ENCODE measurements around the gene INHBC. TPM values are rescaled to one million over a fixed set of nuclear protein-coding genes. Genes with fewer than 3 reads are reported as not detected.

Gene INHBC
- total and polyA plus RNA-seq, 10 donors: 0.19 TPM; not detected in 9

DNA sequence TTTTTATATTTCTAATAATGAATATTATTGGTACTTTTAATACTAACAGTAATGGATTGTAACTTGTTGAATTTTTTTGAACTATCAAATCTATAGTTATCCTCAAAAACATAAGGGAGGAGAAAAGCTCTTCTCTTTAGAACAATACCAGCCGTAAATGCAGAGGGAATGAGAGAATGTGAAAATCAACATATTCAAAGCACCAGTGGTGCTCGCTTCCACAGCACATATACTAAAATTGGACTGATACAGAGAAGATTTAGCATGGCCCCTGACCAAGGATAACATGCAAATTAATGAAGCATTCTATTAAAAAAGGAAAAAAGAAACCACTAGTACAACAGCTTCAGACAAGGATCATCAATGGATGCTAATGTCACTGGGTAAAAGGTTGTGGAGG, 19.5 kb upstream of the INHBC start:
- Histone ChIP-seq H3K36me3 (peaks cover 0 to 27% (median 0%) of the 10 kb centered on the region in 6 donors), H3K27ac (no peak overlapping the region), H3K9me3 (no peaks in the 10 kb centered on the region), H3K4me1 (peaks cover 0 to 58% (median 14%) of the 10 kb centered on the region in 6 donors), H3K27me3 (replicated peaks in 1 of 7) (no peaks in the 10 kb centered on the region), H3K4me3 (no peak overlapping the region)
- no peak for DNase-seq
- TF ChIP-seq POLR2A (IDR thresholded peaks at IDR 0.05) (no peak), POLR2AphosphoS5 (IDR thresholded peaks at IDR 0.05) (no peak)
- TF ChIP-seq, protein P1, sequence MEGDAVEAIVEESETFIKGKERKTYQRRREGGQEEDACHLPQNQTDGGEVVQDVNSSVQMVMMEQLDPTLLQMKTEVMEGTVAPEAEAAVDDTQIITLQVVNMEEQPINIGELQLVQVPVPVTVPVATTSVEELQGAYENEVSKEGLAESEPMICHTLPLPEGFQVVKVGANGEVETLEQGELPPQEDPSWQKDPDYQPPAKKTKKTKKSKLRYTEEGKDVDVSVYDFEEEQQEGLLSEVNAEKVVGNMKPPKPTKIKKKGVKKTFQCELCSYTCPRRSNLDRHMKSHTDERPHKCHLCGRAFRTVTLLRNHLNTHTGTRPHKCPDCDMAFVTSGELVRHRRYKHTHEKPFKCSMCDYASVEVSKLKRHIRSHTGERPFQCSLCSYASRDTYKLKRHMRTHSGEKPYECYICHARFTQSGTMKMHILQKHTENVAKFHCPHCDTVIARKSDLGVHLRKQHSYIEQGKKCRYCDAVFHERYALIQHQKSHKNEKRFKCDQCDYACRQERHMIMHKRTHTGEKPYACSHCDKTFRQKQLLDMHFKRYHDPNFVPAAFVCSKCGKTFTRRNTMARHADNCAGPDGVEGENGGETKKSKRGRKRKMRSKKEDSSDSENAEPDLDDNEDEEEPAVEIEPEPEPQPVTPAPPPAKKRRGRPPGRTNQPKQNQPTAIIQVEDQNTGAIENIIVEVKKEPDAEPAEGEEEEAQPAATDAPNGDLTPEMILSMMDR (IDR thresholded peaks at IDR 0.05 in 8 of 11, conservative IDR thresholded peaks at IDR 0.05 in 3 of 11): no peak
- intact Hi-C loops (cut with DNase I; ENCODE audit: low total_unique reads): no loop called here
- 86 to 97% (median 94%) methylated on average over 2 of the region's 2 CpGs for WGBS, 5 donors

DNA sequence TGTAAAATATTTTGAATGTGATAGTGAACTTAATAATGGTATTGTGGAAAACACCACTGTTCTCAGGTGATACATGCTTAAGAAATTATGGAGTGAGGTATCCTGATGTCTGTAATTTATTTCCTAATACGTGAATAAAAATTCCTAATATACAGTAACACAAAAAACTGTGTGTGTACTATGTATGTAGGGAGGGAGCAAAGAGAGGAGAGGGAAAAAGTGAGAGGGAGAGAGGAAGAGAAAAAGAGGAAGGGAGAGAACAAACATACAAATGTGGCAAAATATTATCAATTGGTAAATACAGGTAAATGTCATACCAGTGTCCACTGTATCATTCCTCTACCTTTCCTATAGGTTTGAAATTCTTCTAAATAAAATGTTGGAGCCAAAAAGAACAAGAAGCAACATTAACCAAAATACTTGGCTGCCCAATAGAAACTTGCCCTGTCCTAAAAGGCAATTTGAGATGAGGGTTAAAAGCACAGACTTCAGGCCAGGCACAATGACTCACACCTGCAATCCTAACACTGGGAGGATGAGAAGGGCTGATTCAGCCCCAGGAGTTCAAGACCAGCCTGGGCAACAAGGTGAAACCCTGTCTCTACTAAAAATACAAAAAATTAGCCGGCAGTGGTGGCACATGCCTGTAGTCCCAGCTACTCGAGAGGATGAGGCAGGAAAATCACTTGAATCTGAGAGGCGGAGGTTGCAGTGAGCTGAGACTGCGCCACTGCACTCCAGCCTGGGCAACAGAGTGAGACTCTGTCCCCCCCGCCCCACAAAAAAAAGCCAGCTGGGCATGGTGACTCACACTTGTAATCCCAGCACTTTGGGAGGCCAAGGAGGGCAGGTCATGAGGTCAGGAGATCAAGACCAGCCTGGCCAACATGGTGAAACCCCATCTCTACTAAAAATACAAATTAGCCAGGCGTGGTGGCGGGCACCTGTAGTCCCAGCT, 18.3 kb upstream of the INHBC start:
- H3K27me3 ChIP-seq (replicated peaks in 1 of 7): no peaks in the 10 kb centered on the region
- TF ChIP-seq POLR2A (IDR thresholded peaks at IDR 0.05) (no peak), POLR2AphosphoS5 (IDR thresholded peaks at IDR 0.05) (no peak)
- TF ChIP-seq, protein P1 (IDR thresholded peaks at IDR 0.05 in 8 of 11, conservative IDR thresholded peaks at IDR 0.05 in 3 of 11): no peak
- intact Hi-C loops (cut with DNase I; ENCODE audit: low total_unique reads): no loop called here
- WGBS, 5 donors: 88 to 98% (median 90%) methylated on average over 8 of the region's 8 CpGs
- H3K9me3 ChIP-seq: no peaks in the 10 kb centered on the region
- peaks cover 0 to 36% (median under 1%) of the 10 kb centered on the region in 6 donors for H3K36me3 ChIP-seq
- no peak for DNase-seq
- H3K4me3 ChIP-seq: no peak overlapping the region
- no peak overlapping the region for H3K27ac ChIP-seq
- peaks cover 0 to 51% (median 14%) of the 10 kb centered on the region in 6 donors for H3K4me1 ChIP-seq

DNA sequence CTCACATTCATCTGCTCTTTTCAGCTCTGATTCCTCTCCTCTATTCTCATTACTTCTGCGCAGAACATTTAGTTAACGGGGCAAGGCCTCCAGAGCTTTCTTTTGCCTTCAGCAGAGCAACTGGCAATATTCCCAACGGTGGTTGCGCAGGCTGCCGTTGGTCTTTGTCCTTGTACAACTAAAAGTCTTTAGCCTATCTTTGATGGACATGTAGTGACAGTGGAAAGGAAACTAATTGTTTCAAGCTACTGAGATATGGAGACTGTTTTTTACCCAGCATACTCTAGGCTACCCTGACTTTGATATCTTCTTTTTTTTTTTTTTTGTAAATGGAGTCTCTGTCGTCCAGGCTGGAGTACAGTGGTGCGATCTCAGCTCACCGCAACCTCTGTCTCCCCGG, 16.3 kb upstream of the INHBC start:
- H3K4me1 ChIP-seq: peaks cover 0 to 47% (median 14%) of the 10 kb centered on the region in 6 donors
- H3K4me3 ChIP-seq: no peak overlapping the region
- peaks cover 0 to 42% (median 10%) of the 10 kb centered on the region in 6 donors for H3K36me3 ChIP-seq
- H3K27ac ChIP-seq: no peak overlapping the region
- intact Hi-C loops (cut with DNase I; ENCODE audit: low total_unique reads): no loop called here
- H3K9me3 ChIP-seq: no peaks in the 10 kb centered on the region
- 81 to 91% (median 85%) methylated on average over 9 of the region's 9 CpGs for WGBS, 5 donors
- TF ChIP-seq, protein P1 (IDR thresholded peaks at IDR 0.05 in 8 of 11, conservative IDR thresholded peaks at IDR 0.05 in 3 of 11): no peak
- TF ChIP-seq POLR2AphosphoS5 (IDR thresholded peaks at IDR 0.05): no peak
- no peak for TF ChIP-seq POLR2A (IDR thresholded peaks at IDR 0.05)
- no peaks in the 10 kb centered on the region for H3K27me3 ChIP-seq (replicated peaks in 1 of 7)
- DNase-seq: no peak

DNA sequence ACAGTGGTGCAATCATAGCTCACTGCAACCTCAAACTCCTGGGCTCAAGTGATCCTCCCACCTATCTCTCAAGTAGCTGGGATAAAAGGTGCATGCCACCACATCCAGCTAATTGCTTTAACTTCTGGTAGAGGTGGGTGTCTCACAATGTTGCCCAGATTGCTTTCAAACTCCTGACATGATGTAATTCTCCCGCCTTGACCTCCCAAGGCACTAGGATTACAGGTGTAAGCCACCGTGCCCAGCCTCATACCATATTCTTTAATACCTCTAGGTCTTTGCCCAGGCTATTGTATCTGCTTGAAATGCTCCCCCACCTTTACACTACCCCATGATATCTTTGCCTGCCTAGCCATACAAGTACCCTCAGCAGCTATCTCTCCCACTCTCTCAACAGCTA, 15.1 kb upstream of the INHBC start:
- Histone ChIP-seq H3K4me3 (no peak overlapping the region), H3K27ac (no peak overlapping the region), H3K27me3 (replicated peaks in 1 of 7) (no peaks in the 10 kb centered on the region), H3K9me3 (no peaks in the 10 kb centered on the region), H3K36me3 (peaks cover 0 to 53% (median 12%) of the 10 kb centered on the region in 6 donors), H3K4me1 (peaks cover 0 to 43% (median 14%) of the 10 kb centered on the region in 6 donors)
- intact Hi-C loops (cut with DNase I; ENCODE audit: low total_unique reads): no loop called here
- TF ChIP-seq POLR2AphosphoS5 (IDR thresholded peaks at IDR 0.05): no peak
- no peak for TF ChIP-seq POLR2A (IDR thresholded peaks at IDR 0.05)
- TF ChIP-seq, protein P1 (IDR thresholded peaks at IDR 0.05 in 8 of 11, conservative IDR thresholded peaks at IDR 0.05 in 3 of 11): no peak
- 90 to 98% (median 97%) methylated on average over 2 of the region's 2 CpGs for WGBS, 5 donors
- no peak for DNase-seq

All from spleen (tissue), 11 donors.